ENCODE results near the gene CNN1.
"Not testable (repeated sequence)": the region's sequence is repeated elsewhere in the genome, so short reads cannot be mapped to it uniquely, and the experiment has no call there.

DNA sequence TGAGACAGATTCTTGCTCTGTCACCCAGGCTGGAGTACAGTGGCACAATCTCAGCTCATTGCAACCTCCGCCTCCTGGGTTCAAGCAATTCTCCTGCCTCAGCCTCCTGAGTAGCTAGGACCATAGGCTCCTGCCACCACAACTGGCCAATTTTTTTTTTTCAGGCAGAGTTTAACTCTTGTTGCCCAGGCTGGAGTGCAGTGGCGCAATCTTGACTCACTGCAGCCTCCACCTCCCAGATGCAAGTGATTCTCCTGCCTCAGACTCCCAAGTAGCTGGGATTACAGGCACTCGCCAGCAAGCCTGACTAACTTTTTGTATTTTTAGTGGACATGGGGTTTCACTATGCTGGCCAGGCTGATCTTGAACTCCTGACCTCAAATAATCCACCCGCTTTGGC, 35.1 kb downstream of the CNN1 start:
- TF ChIP-seq, protein P1, sequence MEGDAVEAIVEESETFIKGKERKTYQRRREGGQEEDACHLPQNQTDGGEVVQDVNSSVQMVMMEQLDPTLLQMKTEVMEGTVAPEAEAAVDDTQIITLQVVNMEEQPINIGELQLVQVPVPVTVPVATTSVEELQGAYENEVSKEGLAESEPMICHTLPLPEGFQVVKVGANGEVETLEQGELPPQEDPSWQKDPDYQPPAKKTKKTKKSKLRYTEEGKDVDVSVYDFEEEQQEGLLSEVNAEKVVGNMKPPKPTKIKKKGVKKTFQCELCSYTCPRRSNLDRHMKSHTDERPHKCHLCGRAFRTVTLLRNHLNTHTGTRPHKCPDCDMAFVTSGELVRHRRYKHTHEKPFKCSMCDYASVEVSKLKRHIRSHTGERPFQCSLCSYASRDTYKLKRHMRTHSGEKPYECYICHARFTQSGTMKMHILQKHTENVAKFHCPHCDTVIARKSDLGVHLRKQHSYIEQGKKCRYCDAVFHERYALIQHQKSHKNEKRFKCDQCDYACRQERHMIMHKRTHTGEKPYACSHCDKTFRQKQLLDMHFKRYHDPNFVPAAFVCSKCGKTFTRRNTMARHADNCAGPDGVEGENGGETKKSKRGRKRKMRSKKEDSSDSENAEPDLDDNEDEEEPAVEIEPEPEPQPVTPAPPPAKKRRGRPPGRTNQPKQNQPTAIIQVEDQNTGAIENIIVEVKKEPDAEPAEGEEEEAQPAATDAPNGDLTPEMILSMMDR (IDR thresholded peaks at IDR 0.05; ENCODE audit: low read depth, low read length), result not testable (repeated sequence)
- TF ChIP-seq, protein P2, sequence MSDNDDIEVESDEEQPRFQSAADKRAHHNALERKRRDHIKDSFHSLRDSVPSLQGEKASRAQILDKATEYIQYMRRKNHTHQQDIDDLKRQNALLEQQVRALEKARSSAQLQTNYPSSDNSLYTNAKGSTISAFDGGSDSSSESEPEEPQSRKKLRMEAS (IDR thresholded peaks at IDR 0.05; ENCODE audit: low read depth, low read length), result not testable (repeated sequence)

Data from NB4 (cell line).